RCC 7860 (cell line): Measurements from ENCODE around the gene NDUFS1.
A peak's percentile ranks its signal among the peaks of the same experiment; 100 is the strongest.
"Not testable (repeated sequence)": the region's sequence is repeated elsewhere in the genome, so short reads cannot be mapped to it uniquely, and the experiment has no call there.

Experiments used
- DNase-seq: peaks from one replicate; pipeline ENCODE4 v3.0.0-alpha.2; 2015; ENCODE audit warnings: low spot score
- FAIRE-seq: peaks from 2 replicates; lab custom pipeline; 2012; peaks lifted over from hg19 to GRCh38; lab: Jason Lieb, UNC

The NDUFS1 gene

GRCh38 chr2:206159346-206160124 lies at the start of gene NDUFS1, which contains the start of gene EEF1B2:
Gene NDUFS1, minus strand, starts transcription at chr2:206159444. Its CDS starts 5,766 bp downstream, at chr2:206153678.
Gene EEF1B2, plus strand, starts transcription at chr2:206159895. Its CDS starts 85 bp downstream, at chr2:206159980.
- DNase-seq: peak; percentile 91
- peak; percentile 89 for FAIRE-seq

- FAIRE-seq: no peak
Measured at GRCh38 chr2:206208900-206209299, 49.7 kb upstream of the NDUFS1 start.

GRCh38 chr2:206207316-206207715 lies 48.1 kb upstream of the NDUFS1 start:
- not testable (repeated sequence) for FAIRE-seq

More at GRCh38 chr2:206208900-206209299, 49.7 kb upstream of the NDUFS1 start:
- DNase-seq: no peak

GRCh38 chr2:206204710-206205109 lies 45.5 kb upstream of the NDUFS1 start:
- no peak for DNase-seq
- no peak for FAIRE-seq

More at GRCh38 chr2:206207316-206207715, 48.1 kb upstream of the NDUFS1 start:
- not testable (repeated sequence) for DNase-seq

DNA sequence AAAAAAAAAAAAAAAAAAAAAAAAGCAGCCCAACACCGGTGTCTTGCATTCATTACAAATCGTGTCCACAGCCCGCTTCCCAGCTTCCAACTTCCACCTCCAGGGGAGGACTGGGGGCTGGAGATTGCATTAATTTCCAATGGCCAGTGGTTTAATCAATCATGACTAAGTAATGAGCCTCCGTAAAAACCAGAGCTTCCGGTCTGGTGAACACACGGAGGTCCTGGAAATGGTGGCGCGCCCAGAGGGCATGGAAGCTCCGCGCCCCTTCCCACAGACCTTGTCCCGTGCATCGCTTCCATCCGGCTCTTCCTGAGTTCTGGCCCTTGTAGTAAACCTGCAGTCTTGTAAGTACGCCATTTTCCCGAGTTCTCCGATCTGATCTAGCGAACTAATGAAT lies 44.1 kb upstream of the NDUFS1 start:
- FAIRE-seq: no peak

GRCh38 chr2:206202446-206202845 lies 43.2 kb upstream of the NDUFS1 start:
- no peak for DNase-seq
- FAIRE-seq: no peak

More for the DNA sequence above, 44.1 kb upstream of the NDUFS1 start:
- no peak for DNase-seq

GRCh38 chr2:206201075-206201848 lies 42.0 kb upstream of the NDUFS1 start:
- no peak for DNase-seq
- FAIRE-seq: no peak

GRCh38 chr2:206198677-206199076 lies 39.4 kb upstream of the NDUFS1 start:
- DNase-seq (no peak), FAIRE-seq (no peak)

DNA sequence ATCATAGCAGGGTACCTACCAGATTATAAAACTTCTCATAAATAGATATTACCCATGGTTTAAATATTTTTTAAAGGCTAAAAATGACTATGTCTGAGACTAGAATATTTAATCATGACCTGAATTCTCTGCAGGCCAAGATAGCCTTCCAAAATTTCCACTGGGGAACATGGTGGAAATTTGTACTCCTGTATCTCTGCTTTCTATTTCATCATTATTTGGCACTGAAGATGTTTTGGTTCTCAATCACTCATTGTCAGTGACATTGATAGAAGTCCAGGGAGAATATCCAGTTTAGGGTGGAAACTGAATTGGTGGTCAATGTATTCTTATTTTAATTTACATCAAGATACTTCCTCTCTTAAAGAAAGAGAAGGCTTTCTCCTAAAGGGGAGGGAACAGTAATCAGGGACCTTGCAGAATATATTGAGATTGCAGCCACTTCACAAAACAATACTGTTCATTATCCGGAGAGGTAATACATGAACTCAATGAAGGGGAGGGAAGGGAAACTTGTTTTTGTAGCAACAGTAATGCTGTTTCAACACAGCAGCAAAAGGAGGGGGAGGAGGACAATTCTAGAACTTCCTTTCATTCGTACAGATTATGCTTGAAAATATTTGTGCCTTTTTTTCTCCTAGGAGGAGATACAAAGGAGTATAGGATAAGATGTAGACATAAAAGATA lies 34.6 kb upstream of the NDUFS1 start:
- FAIRE-seq (no peak), DNase-seq (no peak)

- FAIRE-seq: peak; percentile 24
Measured at GRCh38 chr2:206192157-206192556, 32.9 kb upstream of the NDUFS1 start.

GRCh38 chr2:206190689-206191088 lies 31.4 kb upstream of the NDUFS1 start:
- DNase-seq (no peak), FAIRE-seq (no peak)

More at GRCh38 chr2:206192157-206192556, 32.9 kb upstream of the NDUFS1 start:
- DNase-seq: no peak

DNA sequence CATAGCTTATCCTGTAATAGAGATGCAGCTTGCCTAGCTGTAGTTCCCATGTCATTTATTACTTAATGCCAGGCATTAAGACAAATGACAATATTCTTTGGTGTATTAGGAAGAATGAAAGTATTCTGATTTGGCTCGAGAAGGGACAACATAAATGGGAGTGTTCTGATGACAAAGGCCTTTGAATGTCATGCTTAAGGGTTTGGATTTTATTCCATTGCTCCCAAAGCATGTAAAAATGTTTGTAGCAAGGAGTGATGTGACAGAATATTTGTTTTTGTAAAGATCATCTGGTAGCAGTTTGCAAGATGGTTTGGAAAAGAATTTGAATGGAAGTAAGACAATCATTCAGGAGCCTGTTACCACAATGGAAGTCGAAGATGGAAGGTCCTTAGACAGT lies 30.9 kb upstream of the NDUFS1 start:
- DNase-seq: no peak
- no peak for FAIRE-seq

DNA sequence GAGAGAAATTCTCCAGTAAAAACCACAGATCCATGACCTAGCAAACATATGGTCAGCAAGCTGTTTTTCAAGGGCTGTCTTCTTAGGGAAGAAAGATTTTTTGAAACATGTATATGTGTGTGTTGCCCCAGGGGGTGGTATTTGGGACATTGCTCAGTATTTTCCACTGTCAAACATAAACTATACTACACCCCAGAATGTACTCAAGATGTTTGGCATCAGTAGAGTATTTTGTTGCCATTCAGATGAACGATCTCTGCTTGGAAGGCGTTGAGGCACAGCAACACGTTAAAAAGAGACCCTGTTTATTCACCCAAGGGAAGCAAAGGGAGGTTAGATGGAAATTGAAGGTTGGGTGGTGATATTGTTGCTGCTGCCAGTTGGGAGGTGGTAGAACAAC lies 30.4 kb upstream of the NDUFS1 start:
- DNase-seq (no peak), FAIRE-seq (no peak)

DNA sequence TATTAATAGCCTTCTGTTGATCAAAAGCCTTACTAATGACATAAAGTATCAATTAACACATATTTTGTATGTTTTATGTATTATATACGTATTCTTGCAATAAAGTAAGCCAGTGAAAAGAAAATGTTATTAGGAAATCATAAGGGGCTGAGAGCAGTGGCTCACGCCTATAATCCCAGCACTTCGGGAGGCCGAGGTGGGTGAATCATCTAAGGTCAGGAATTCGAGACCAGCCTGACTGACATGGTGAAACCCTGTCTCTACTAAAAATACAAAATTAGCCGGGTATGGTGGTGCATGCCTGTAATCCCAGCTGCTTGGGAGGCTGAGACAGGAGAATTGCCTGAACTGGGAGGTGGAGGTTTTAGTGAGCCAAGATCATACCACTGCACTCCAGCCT lies 22.3 kb upstream of the NDUFS1 start:
- FAIRE-seq, DNase-seq: not testable (repeated sequence)

DNA sequence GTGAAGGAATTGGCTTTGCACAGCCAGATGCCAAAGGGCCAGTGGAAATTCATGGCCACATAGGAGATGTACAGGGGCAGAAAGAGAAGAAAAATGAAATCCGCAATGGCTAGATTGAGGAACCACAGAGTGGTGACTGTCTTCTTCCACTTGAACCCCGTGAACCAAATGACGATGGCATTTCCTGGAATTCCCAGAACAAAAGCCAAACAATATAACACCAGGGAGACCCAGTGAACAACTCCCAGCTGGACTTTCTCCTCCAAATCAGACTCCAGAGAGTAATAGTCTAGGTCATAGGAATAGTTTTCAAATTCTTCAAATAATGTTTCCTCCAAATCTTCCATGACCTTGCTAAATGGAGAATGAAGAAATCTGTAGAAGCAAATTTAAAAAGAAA lies 17.7 kb upstream of the NDUFS1 start:
- DNase-seq (no peak), FAIRE-seq (no peak)

GRCh38 chr2:206176121-206176520 lies 16.9 kb upstream of the NDUFS1 start:
- DNase-seq (no peak), FAIRE-seq (no peak)

DNA sequence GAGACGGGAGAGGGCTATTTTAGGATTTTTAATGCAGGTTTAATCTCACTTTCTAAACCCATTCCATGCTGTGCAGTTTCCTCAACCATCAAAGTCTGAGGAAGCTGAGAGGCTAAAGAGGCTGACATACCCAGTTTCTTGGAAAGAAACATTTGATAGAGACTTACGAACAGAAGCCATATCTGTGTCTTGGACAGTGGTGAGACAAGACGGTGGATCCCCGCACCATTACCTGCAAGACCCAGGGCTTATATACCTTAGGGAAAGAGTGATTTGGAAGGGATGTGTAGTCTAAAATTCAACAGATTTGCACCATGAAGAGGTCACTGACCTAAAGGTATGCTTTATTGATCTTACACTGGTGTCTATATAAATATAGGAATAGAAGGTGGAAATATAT lies 13.9 kb upstream of the NDUFS1 start:
- FAIRE-seq: no peak
- no peak for DNase-seq

DNA sequence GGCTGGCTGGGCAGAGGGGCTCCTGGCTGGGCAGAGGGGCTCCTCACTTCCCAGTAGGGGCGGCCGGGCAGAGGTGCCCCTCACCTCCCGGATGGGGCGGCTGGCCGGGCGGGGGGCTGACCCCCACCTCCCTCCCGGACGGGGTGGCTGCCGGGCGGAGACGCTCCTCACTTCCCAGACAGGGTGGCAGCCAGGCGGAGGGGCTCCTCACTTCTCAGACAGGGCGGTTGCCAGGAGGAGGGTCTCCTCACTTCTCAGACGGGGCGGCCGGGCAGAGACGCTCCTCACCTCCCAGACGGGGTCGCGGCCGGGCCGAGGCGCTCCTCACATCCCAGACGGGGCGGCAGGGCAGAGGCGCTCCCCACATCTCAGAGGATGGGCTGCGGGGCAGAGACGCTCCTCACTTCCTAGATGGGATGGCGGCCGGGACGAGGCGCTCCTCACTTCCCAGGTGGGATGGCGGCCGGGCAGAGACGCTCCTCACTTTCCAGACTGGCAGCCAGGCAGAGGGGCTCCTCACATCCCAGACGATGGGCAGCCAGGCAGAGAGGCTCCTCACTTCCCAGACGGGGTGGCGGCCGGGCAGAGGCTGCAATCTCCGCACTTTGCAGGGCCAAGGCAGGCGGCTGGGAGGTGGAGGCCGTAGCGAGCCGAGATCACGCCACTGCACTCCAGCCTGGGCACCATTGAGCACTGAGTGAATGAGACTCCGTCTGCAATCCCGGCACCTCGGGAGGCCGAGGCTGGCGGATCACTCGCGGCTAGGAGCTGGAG lies 12.6 kb upstream of the NDUFS1 start:
- not testable (repeated sequence) for DNase-seq, FAIRE-seq

- FAIRE-seq, DNase-seq: not testable (repeated sequence)
Measured at GRCh38 chr2:206168230-206168629, 9.0 kb upstream of the NDUFS1 start.

DNA sequence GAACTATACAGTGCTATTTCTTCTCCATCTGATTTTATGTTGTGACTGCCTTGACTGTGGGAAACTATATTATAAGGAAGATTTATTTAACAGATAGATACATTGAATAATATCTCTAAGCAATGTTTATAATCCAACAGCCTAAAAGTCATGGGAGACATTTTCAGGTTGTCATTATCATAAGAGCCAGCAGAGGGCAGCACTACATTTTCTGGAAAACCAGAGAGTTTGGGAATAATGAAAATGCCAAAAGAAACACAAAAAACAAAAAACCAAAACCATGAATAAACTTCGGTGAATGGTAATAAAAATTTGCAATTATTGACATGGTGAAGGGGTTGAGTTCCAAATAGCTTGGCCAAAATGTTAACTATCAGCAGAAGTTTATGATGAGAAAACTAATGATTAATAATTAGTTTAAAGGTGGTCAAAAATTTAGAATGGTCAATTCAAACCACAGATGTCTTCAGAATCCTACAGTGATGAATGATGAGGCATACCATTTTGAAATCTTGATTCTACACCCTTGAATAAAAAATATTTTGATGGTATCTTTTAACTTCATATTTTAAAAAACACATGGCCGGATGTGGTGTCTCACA lies 5.1 kb upstream of the NDUFS1 start:
- DNase-seq (peak; percentile 16), FAIRE-seq (peak; percentile 79)
